ENCODE data around the gene TGFBR2. TPM values are rescaled to one million over a fixed set of nuclear protein-coding genes. Genes with fewer than 3 reads are reported as not detected.

TGFBR2 gene
- total and polyA plus RNA-seq, 2 of the 13 experiments (the other 11 are each of a cell fraction or from before 2014, with no cell fraction given) = 82.2 to 187 TPM

GRCh38 chr3:30597131-30597768 is 9.2 kb upstream of the TGFBR2 start (continued):
- TF ChIP-seq, protein P1, sequence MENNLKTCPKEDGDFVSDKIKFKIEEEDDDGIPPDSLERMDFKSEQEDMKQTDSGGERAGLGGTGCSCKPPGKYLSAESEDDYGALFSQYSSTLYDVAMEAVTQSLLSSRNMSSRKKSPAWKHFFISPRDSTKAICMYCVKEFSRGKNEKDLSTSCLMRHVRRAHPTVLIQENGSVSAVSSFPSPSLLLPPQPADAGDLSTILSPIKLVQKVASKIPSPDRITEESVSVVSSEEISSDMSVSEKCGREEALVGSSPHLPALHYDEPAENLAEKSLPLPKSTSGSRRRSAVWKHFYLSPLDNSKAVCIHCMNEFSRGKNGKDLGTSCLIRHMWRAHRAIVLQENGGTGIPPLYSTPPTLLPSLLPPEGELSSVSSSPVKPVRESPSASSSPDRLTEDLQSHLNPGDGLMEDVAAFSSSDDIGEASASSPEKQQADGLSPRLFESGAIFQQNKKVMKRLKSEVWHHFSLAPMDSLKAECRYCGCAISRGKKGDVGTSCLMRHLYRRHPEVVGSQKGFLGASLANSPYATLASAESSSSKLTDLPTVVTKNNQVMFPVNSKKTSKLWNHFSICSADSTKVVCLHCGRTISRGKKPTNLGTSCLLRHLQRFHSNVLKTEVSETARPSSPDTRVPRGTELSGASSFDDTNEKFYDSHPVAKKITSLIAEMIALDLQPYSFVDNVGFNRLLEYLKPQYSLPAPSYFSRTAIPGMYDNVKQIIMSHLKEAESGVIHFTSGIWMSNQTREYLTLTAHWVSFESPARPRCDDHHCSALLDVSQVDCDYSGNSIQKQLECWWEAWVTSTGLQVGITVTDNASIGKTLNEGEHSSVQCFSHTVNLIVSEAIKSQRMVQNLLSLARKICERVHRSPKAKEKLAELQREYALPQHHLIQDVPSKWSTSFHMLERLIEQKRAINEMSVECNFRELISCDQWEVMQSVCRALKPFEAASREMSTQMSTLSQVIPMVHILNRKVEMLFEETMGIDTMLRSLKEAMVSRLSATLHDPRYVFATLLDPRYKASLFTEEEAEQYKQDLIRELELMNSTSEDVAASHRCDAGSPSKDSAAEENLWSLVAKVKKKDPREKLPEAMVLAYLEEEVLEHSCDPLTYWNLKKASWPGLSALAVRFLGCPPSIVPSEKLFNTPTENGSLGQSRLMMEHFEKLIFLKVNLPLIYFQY (CRISPR knock-in tag; IDR thresholded peaks at IDR 0.05; ENCODE audit: borderline replicate concordance) = peak; percentile 36; the same call in 1 of the 2 replicates
- TF ChIP-seq PHF21A (CRISPR knock-in tag; IDR thresholded peaks at IDR 0.05) (peak; percentile 88), SIX1 (CRISPR knock-in tag; IDR thresholded peaks at IDR 0.05; ENCODE audit: borderline replicate concordance) (peak; percentile 95), FOXP1 (IDR thresholded peaks at IDR 0.05) (peak; percentile 46; the same call in 1 of the 2 replicates), FOXP1 (CRISPR knock-in tag; IDR thresholded peaks at IDR 0.05) (peak; percentile 97), ZNF670 (CRISPR knock-in tag; IDR thresholded peaks at IDR 0.05; ENCODE audit: borderline replicate concordance) (no peak), SOX6 (IDR thresholded peaks at IDR 0.05) (no peak), SOX6 (CRISPR knock-in tag; IDR thresholded peaks at IDR 0.05) (peak; percentile 100), ZNF75D (CRISPR knock-in tag; IDR thresholded peaks at IDR 0.05; ENCODE audit: borderline replicate concordance) (no peak), ZC3H13 (CRISPR knock-in tag; IDR thresholded peaks at IDR 0.05) (no peak), ZNF3 (CRISPR knock-in tag; IDR thresholded peaks at IDR 0.05) (peak; percentile 22; the same call in 1 of the 2 replicates), IRF2 (CRISPR knock-in tag; IDR thresholded peaks at IDR 0.05) (peak; percentile 96), NBN (conservative IDR thresholded peaks at IDR 0.05) (no peak), SMAD3 (CRISPR knock-in tag; IDR thresholded peaks at IDR 0.05) (peak; percentile 98), EEA1 (CRISPR knock-in tag; IDR thresholded peaks at IDR 0.05; ENCODE audit: borderline replicate concordance) (no peak), PLRG1 (conservative IDR thresholded peaks at IDR 0.05) (no peak), HINFP (CRISPR knock-in tag; IDR thresholded peaks at IDR 0.05; ENCODE audit: low read depth) (no peak), ZUFSP (CRISPR knock-in tag; IDR thresholded peaks at IDR 0.05; ENCODE audit: borderline replicate concordance) (no peak), ZBTB3 (CRISPR knock-in tag; IDR thresholded peaks at IDR 0.05; ENCODE audit: borderline replicate concordance, low read depth) (no peak), ZNF639 (CRISPR knock-in tag; conservative IDR thresholded peaks at IDR 0.05) (no peak), NFYC (CRISPR knock-in tag; IDR thresholded peaks at IDR 0.05) (peak; percentile 46)
- TF ChIP-seq, protein P2, sequence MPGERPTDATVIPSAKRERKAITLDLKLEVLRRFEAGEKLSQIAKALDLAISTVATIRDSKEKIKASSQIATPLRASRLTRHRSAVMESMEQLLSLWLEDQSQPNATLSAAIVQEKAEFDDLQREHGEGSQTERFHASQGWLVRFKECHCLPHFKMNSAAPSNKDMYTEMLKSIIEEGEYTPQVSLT (CRISPR knock-in tag; IDR thresholded peaks at IDR 0.05; ENCODE audit: borderline replicate concordance, low read depth) = no peak

All from HepG2 (cell line).